Measurements from ENCODE around the gene DMD. TPM values are rescaled to one million over a fixed set of nuclear protein-coding genes. Genes with fewer than 3 reads are reported as not detected.

DMD gene
- total RNA-seq, 1 donor from 2014 or later: 30.6 TPM

GRCh38 chrX:31294475-31294874 lies 1916.9 kb downstream of the DMD start:
- no peak overlapping the region for H3K27ac ChIP-seq
- no peak for DNase-seq (ENCODE audit: low spot score)
- H3K9ac ChIP-seq: no peak overlapping the region
- peaks cover 4% of the 10 kb centered on the region for H3K36me3 Mint-ChIP-seq
- no peaks in the 10 kb centered on the region for H3K4me1 ChIP-seq
- no peak overlapping the region for H2AFZ ChIP-seq (replicated peaks)
- H4K20me1 ChIP-seq (ENCODE audit: low read depth): no peaks in the 10 kb centered on the region
- H3K27me3 ChIP-seq: no peaks in the 10 kb centered on the region
- no peak for TF ChIP-seq EZH2phosphoT487 (IDR thresholded peaks at IDR 0.05)
- no peak for TF ChIP-seq EZH2 (IDR thresholded peaks at IDR 0.05)
- H3K4me1 Mint-ChIP-seq: peaks cover 14% of the 10 kb centered on the region
- no peak overlapping the region for H3K27ac Mint-ChIP-seq
- H3K4me3 ChIP-seq: no peak overlapping the region
- no peak overlapping the region for H3K4me2 ChIP-seq
- H3K4me3 Mint-ChIP-seq: no peak overlapping the region
- no peaks in the 10 kb centered on the region for H3K27me3 Mint-ChIP-seq (ENCODE audit: insufficient read depth, low read depth)
- H3K79me2 ChIP-seq (ENCODE audit: low read depth): no peaks in the 10 kb centered on the region
- H3K9me3 ChIP-seq (ENCODE audit: low read depth): peaks cover 11% of the 10 kb centered on the region
- H3F3A ChIP-seq (ENCODE audit: low read depth): no peaks in the 10 kb centered on the region
- H3K36me3 ChIP-seq: no peaks in the 10 kb centered on the region
- H3K9me3 Mint-ChIP-seq: peaks cover 3% of the 10 kb centered on the region

- Histone ChIP-seq H4K20me1 (ENCODE audit: low read depth) (no peaks in the 10 kb centered on the region), H3K9me3 (ENCODE audit: low read depth) (peaks cover 11% of the 10 kb centered on the region), H3K36me3 (no peaks in the 10 kb centered on the region), H3K4me1 (no peaks in the 10 kb centered on the region), H3K9ac (no peak overlapping the region), H3K4me2 (no peak overlapping the region), H3K4me3 (no peak overlapping the region), H2AFZ (replicated peaks) (no peak overlapping the region), H3K27me3 (no peaks in the 10 kb centered on the region), H3K79me2 (ENCODE audit: low read depth) (no peaks in the 10 kb centered on the region), H3F3A (ENCODE audit: low read depth) (no peaks in the 10 kb centered on the region), H3K27ac (no peak overlapping the region)
- DNase-seq (ENCODE audit: low spot score): no peak
- Mint-ChIP-seq H3K27ac (no peak overlapping the region), H3K4me1 (peaks cover 5% of the 10 kb centered on the region), H3K9me3 (peaks cover 3% of the 10 kb centered on the region), H3K36me3 (peaks cover 4% of the 10 kb centered on the region), H3K4me3 (no peak overlapping the region), H3K27me3 (ENCODE audit: insufficient read depth, low read depth) (no peaks in the 10 kb centered on the region)
- TF ChIP-seq CTCF (IDR thresholded peaks at IDR 0.05) (peak; percentile 15), EZH2phosphoT487 (IDR thresholded peaks at IDR 0.05) (no peak), EZH2 (IDR thresholded peaks at IDR 0.05) (no peak)
These were observed 1917.9 kb downstream of the DMD start for GRCh38 chrX:31293409-31293808.

GRCh38 chrX:31291131-31291530 lies 1920.2 kb downstream of the DMD start:
- H3K27me3 ChIP-seq: no peaks in the 10 kb centered on the region
- Mint-ChIP-seq H3K27me3 (ENCODE audit: insufficient read depth, low read depth) (no peaks in the 10 kb centered on the region), H3K9me3 (peaks cover 3% of the 10 kb centered on the region), H3K36me3 (peaks cover 4% of the 10 kb centered on the region), H3K27ac (no peak overlapping the region), H3K4me1 (no peaks in the 10 kb centered on the region), H3K4me3 (no peak overlapping the region)
- H3K79me2 ChIP-seq (ENCODE audit: low read depth): no peaks in the 10 kb centered on the region
- no peaks in the 10 kb centered on the region for H3K36me3 ChIP-seq
- H3K9me3 ChIP-seq (ENCODE audit: low read depth): peaks cover 11% of the 10 kb centered on the region
- no peak overlapping the region for H3K27ac ChIP-seq
- no peaks in the 10 kb centered on the region for H4K20me1 ChIP-seq (ENCODE audit: low read depth)
- H3K9ac ChIP-seq: no peak overlapping the region
- H3K4me2 ChIP-seq: no peak overlapping the region
- TF ChIP-seq EZH2 (IDR thresholded peaks at IDR 0.05): no peak
- no peak for TF ChIP-seq EZH2phosphoT487 (IDR thresholded peaks at IDR 0.05)
- TF ChIP-seq CTCF (IDR thresholded peaks at IDR 0.05): no peak
- no peaks in the 10 kb centered on the region for H3F3A ChIP-seq (ENCODE audit: low read depth)
- no peak for DNase-seq (ENCODE audit: low spot score)
- no peak overlapping the region for H2AFZ ChIP-seq (replicated peaks)
- no peaks in the 10 kb centered on the region for H3K4me1 ChIP-seq
- no peak overlapping the region for H3K4me3 ChIP-seq

- H3K9me3 Mint-ChIP-seq: peaks cover 3% of the 10 kb centered on the region
- H3K27ac ChIP-seq: no peak overlapping the region
- H3F3A ChIP-seq (ENCODE audit: low read depth): no peaks in the 10 kb centered on the region
- H3K4me3 Mint-ChIP-seq: no peak overlapping the region
- H3K4me3 ChIP-seq: no peak overlapping the region
- no peak overlapping the region for H2AFZ ChIP-seq (replicated peaks)
- TF ChIP-seq EZH2phosphoT487 (IDR thresholded peaks at IDR 0.05) (no peak), EZH2 (IDR thresholded peaks at IDR 0.05) (no peak), CTCF (IDR thresholded peaks at IDR 0.05) (no peak)
- no peak overlapping the region for H3K27ac Mint-ChIP-seq
- H4K20me1 ChIP-seq (ENCODE audit: low read depth): no peaks in the 10 kb centered on the region
- no peak overlapping the region for H3K9ac ChIP-seq
- DNase-seq (ENCODE audit: low spot score): no peak
- no peak overlapping the region for H3K4me2 ChIP-seq
- H3K4me1 Mint-ChIP-seq: no peaks in the 10 kb centered on the region
- H3K36me3 Mint-ChIP-seq: no peaks in the 10 kb centered on the region
- H3K79me2 ChIP-seq (ENCODE audit: low read depth): no peaks in the 10 kb centered on the region
- no peaks in the 10 kb centered on the region for H3K27me3 ChIP-seq
- no peaks in the 10 kb centered on the region for H3K36me3 ChIP-seq
- H3K9me3 ChIP-seq (ENCODE audit: low read depth): peaks cover 11% of the 10 kb centered on the region
- no peaks in the 10 kb centered on the region for H3K27me3 Mint-ChIP-seq (ENCODE audit: insufficient read depth, low read depth)
- no peaks in the 10 kb centered on the region for H3K4me1 ChIP-seq
These were observed 1923.5 kb downstream of the DMD start for GRCh38 chrX:31287861-31288260.

All from neural progenitor cell (in vitro differentiated cells).